Smooth muscle cell (in vitro differentiated cells): Measurements from ENCODE around the gene GLRX5. TPM values are rescaled to one million over a fixed set of nuclear protein-coding genes. Genes with fewer than 3 reads are reported as not detected.

Source experiments
- DNase-seq: peaks from one replicate; lab custom pipeline; 2025; ENCODE audit not compliant: unreplicated experiment; lab: John Stamatoyannopoulos, UW
- H2AFZ ChIP-seq: fragments of 200-600 bp; sonication (generic); 2 replicates; pipeline ENCODE4 v1.6.0; 2016; ENCODE audit warnings: antibody characterized with exemption, low read depth, mild to moderate bottlenecking
- H3F3A ChIP-seq: fragments of 200-600 bp; sonication (generic); 2 replicates; pipeline ENCODE4 v1.6.0; 2017; ENCODE audit warnings: antibody characterized with exemption, low read depth
- H3K27ac ChIP-seq: fragments of 200-600 bp; sonication (generic); 2 replicates; pipeline ENCODE4 v1.5.1; 2016; ENCODE audit warnings: low read depth, mild to moderate bottlenecking
- H3K27me3 ChIP-seq: fragments of 200-600 bp; sonication (generic); 2 replicates; pipeline ENCODE4 v1.6.1; 2016; ENCODE audit warnings: low read depth, mild to moderate bottlenecking
- H3K36me3 ChIP-seq: fragments of 200-600 bp; sonication (generic); 2 replicates; pipeline ENCODE4 v1.5.1; 2016; ENCODE audit warnings: low read depth
- H3K4me1 ChIP-seq: fragments of 200-600 bp; sonication (generic); 2 replicates; pipeline ENCODE4 v1.5.1; 2016; ENCODE audit warnings: low read depth
- H3K4me2 ChIP-seq: fragments of 200-600 bp; sonication (generic); 2 replicates; pipeline ENCODE4 v1.6.0; 2016; ENCODE audit warnings: mild to moderate bottlenecking
- H3K4me3 ChIP-seq: fragments of 200-600 bp; sonication (generic); 2 replicates; pipeline ENCODE4 v1.5.1; 2016; ENCODE audit warnings: mild to moderate bottlenecking
- H3K79me2 ChIP-seq: fragments of 200-600 bp; sonication (generic); 2 replicates; pipeline ENCODE4 v1.6.0; 2016; ENCODE audit warnings: low read depth, mild to moderate bottlenecking
- H3K9ac ChIP-seq: fragments of 200-600 bp; sonication (generic); 2 replicates; pipeline ENCODE4 v1.6.0; 2016; ENCODE audit warnings: low read depth
- H3K9me3 ChIP-seq: fragments of 200-600 bp; sonication (generic); replicated peaks from 2 replicates; pipeline ENCODE4 v1.5.1; 2016; ENCODE audit warnings: low read depth
- H4K20me1 ChIP-seq: fragments of 200-600 bp; sonication (generic); 2 replicates; pipeline ENCODE4 v1.6.0; 2016; ENCODE audit warnings: low read depth
- CTCF ChIP-seq: fragments of 200-600 bp; sonication (generic); IDR thresholded peaks from 2 replicates; pipeline ENCODE4 v1.5.1; 2017; ENCODE audit warnings: borderline replicate concordance, mild to moderate bottlenecking, antibody characterized with exemption; ENCODE audit not compliant: insufficient read depth, poor library complexity, severe bottlenecking
- WGBS: methylation state at CpG from one replicate; pipeline ENCODE4 v1.1.7; 2016; ENCODE audit warnings: low lambda C conversion rate; 5-methylcytosine and 5-hydroxymethylcytosine counted together
- polyA plus RNA-seq: library from polyadenylated mRNA; unstranded; fragments of >200 nt; fragmentation: Nextera tagmentation; extraction: Ambion mirVana; gene quantifications from 2 replicates; pipeline ENCODE4 v1.2.1, GENCODE V29; 2016
- total RNA-seq: library from RNA; depleted of rRNA; stranded (reverse); fragments of >200 nt; gene quantifications from 2 replicates; pipeline ENCODE4 v1.2.3, GENCODE V29; 2014

The GLRX5 gene
- total and polyA plus RNA-seq, 2 experiments from 2014 or later = 42.4 to 79.8 TPM

DNA sequence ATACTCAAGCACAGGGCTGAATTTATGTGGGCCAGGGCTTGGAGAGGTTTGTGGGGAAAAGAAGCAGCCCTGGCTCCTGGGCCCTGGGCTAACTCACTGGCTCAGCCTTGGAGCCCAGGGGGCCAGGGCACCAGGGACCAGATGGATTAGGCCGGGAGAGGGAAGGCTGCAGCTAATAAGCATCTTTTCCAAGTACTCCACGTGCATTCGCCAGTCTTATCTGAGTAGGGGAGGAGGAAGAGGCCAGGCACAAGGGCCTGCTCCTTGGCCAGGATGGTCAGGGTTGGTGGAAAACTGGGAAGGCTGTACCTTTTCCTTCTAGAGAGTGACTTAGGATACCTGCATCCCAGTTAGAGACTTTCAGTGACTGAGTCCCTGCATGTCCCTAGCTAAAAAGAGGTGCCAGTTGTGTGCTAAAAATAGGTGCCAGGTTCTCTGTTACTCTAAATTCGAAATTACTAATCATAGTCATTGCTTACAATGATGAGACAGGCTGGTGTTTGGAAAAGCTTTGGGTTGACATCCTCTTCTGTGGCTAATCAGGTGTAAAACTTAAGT, 1.3 kb downstream of the GLRX5 start:
- peaks cover 40% of the 10 kb centered on the region for H3K4me1 ChIP-seq
- H3K27ac ChIP-seq = peak overlapping the region; percentile 53
- H2AFZ ChIP-seq = no peak overlapping the region
- no peak for DNase-seq
- no peaks in the 10 kb centered on the region for H3K9me3 ChIP-seq
- H3K27me3 ChIP-seq = no peaks in the 10 kb centered on the region
- WGBS = 27% methylated on average over 4 of the region's 4 CpGs
- H3K79me2 ChIP-seq = peaks cover 84% of the 10 kb centered on the region
- no peaks in the 10 kb centered on the region for H3K36me3 ChIP-seq
- peak overlapping the region; percentile 96 for H3K4me2 ChIP-seq
- no peak for TF ChIP-seq CTCF
- H4K20me1 ChIP-seq = peaks cover 53% of the 10 kb centered on the region
- H3K4me3 ChIP-seq = peak overlapping the region; percentile 80
- H3F3A ChIP-seq = peaks cover 19% of the 10 kb centered on the region
- peak overlapping the region; percentile 90 for H3K9ac ChIP-seq

GRCh38 chr14:95536671-95537070, 1.8 kb downstream of the GLRX5 start:
- H3K4me1 ChIP-seq = peaks cover 37% of the 10 kb centered on the region
- H3K27ac ChIP-seq = no peak overlapping the region
- no peak for DNase-seq
- peak overlapping the region; percentile 80 for H3K4me3 ChIP-seq
- H3K36me3 ChIP-seq = no peaks in the 10 kb centered on the region
- no peaks in the 10 kb centered on the region for H3K9me3 ChIP-seq
- H3K4me2 ChIP-seq = peak overlapping the region; percentile 96
- no peaks in the 10 kb centered on the region for H3K27me3 ChIP-seq
- H4K20me1 ChIP-seq = peaks cover 56% of the 10 kb centered on the region
- peaks cover 88% of the 10 kb centered on the region for H3K79me2 ChIP-seq
- H3F3A ChIP-seq = peaks cover 13% of the 10 kb centered on the region
- H2AFZ ChIP-seq = no peak overlapping the region
- TF ChIP-seq CTCF = no peak
- 88% methylated on average over 5 of the region's 5 CpGs for WGBS
- H3K9ac ChIP-seq = no peak overlapping the region

DNA sequence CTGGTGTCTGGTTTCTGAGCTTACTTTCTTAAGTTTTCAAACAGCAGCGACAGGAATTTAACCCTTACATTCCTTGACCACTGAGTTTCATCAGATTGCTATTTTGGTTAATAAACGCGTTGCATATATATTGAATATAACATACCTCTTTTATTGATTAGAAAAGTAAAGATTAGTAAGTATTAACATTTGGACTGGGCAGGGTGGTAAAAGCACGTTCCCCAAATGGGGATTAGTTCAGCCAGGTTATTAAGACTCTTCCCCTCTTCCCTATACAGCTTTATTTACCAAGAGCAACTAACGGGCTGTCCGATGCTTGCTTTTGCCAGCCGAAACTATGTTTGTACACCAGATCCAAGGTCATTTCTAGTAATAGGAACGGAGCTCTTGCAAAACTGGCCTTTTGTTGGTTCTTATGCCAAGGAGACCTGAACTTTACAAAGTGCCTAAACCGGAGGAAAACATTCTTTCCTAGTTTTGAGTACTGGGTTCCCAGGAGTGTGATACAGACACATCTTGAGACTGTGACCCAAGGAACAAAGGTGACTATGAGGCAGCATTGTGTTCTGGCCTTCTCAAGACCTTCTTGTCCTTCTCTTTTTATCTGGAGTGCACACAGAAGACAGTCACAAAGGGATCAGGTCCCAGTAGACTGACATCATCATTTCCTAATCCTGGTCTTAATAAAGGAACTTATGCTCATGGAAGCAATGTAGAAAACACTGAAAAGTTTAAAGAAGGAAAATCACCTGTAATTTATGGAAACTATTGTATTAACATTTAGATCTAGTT, 2.6 kb downstream of the GLRX5 start:
- peaks cover 63% of the 10 kb centered on the region for H4K20me1 ChIP-seq
- DNase-seq = no peak
- 79% methylated on average over 9 of the region's 9 CpGs for WGBS
- no peaks in the 10 kb centered on the region for H3K36me3 ChIP-seq
- H3K4me1 ChIP-seq = peaks cover 29% of the 10 kb centered on the region
- no peaks in the 10 kb centered on the region for H3K27me3 ChIP-seq
- TF ChIP-seq CTCF = no peak
- H3K4me2 ChIP-seq = peak overlapping the region; percentile 96
- peak overlapping the region; percentile 16 for H3K27ac ChIP-seq
- no peak overlapping the region for H2AFZ ChIP-seq
- H3K79me2 ChIP-seq = peaks cover 89% of the 10 kb centered on the region
- no peak overlapping the region for H3K9ac ChIP-seq
- no peaks in the 10 kb centered on the region for H3K9me3 ChIP-seq
- H3K4me3 ChIP-seq = no peak overlapping the region
- peaks cover 9% of the 10 kb centered on the region for H3F3A ChIP-seq
